ENCODE results near the gene DPP3.
"Not testable (repeated sequence)": the region's sequence is repeated elsewhere in the genome, so short reads cannot be mapped to it uniquely, and the experiment has no call there.

DPP3 gene

DNA sequence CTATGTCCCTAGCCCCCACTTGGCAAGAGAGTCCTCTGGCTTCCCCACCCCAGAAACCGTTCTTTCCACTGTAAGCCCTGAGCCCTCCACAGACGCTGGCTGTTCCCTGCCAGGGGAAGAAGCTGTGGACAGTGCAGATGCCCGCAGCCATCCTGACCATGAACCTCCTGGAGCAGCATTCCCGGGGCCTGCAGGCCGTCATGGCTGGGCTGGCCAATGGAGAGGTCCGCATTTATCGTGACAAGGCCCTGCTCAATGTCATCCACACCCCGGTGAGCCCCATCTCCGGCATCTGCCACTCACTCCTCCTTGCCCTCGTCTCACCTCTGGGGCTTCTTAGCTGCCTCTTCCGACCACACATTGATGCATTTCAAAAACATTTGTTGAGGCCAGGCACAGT, 43.4 kb downstream of the DPP3 start:
- Histone ChIP-seq H3K4me2 (ENCODE audit: low read length) (no peak overlapping the region), H3K9ac (ENCODE audit: low read depth, low read length) (no peak overlapping the region), H3K9me3 (replicated peaks; ENCODE audit: low read length) (no peaks in the 10 kb centered on the region), H3K4me1 (ENCODE audit: control insufficient read depth, insufficient read depth, low read length) (no peaks in the 10 kb centered on the region), H3K4me3 (ENCODE audit: low read length) (no peak overlapping the region), H3K36me3 (ENCODE audit: insufficient read depth, low read length) (peaks cover 22% of the 10 kb centered on the region), H3K27me3 (ENCODE audit: control insufficient read depth, insufficient read depth, low read length) (no peaks in the 10 kb centered on the region)

- H3K27me3 ChIP-seq (ENCODE audit: control insufficient read depth, insufficient read depth, low read length), result no peaks in the 10 kb centered on the region
- no peak overlapping the region for H3K4me2 ChIP-seq (ENCODE audit: low read length)
- H3K9me3 ChIP-seq (replicated peaks; ENCODE audit: low read length), result no peaks in the 10 kb centered on the region
- H3K36me3 ChIP-seq (ENCODE audit: insufficient read depth, low read length), result peaks cover 22% of the 10 kb centered on the region
- H3K4me3 ChIP-seq (ENCODE audit: low read length), result no peak overlapping the region
- H3K4me1 ChIP-seq (ENCODE audit: control insufficient read depth, insufficient read depth, low read length), result no peaks in the 10 kb centered on the region
- no peak overlapping the region for H3K9ac ChIP-seq (ENCODE audit: low read depth, low read length)
Observed at GRCh38 chr11:66524304-66525040, 44.2 kb downstream of the DPP3 start.

DNA sequence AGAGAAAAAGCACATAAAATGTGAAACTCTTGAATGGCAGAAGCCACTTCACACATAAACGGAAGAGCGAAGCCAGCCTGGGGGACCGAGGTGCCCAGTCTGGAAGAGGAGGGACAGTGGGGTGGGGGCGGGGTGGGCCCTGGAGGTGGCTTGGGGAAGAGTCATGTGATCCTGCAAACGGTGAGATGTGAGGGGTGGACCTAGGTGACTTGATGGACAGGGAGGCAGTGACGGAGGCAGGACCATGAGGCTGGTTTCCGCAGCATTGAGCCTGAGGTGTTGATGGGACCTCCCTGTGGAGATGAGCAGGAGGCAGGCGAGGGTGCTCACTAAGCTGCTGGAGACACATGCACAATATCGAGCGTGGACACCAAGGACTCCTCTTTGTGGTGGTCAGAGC, 48.8 kb downstream of the DPP3 start:
- Histone ChIP-seq H3K9me3 (replicated peaks; ENCODE audit: low read length) (no peaks in the 10 kb centered on the region), H3K27me3 (ENCODE audit: control insufficient read depth, insufficient read depth, low read length) (no peaks in the 10 kb centered on the region), H3K4me1 (ENCODE audit: control insufficient read depth, insufficient read depth, low read length) (no peaks in the 10 kb centered on the region), H3K4me2 (ENCODE audit: low read length) (no peak overlapping the region), H3K9ac (ENCODE audit: low read depth, low read length) (no peak overlapping the region), H3K4me3 (ENCODE audit: low read length) (no peak overlapping the region), H3K36me3 (ENCODE audit: insufficient read depth, low read length) (no peaks in the 10 kb centered on the region)

DNA sequence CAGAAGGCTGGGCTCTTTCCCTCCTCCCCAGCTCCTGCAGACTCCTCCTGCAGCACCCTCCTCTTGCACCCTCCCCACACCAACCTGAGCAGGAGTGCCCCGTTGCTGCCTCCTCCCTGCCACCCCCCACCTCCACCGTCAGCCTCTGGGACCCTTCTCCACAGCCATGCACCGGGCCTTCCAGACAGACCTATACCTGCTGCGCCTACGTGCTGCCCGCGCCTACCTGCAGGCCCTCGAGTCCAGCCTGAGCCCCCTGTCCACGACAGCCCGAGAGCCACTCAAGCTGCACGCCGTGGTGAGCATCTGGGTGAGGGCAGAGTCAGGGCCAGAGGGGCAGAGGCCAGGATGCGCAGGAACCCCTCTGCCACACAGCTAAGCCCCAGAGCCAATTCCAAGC, 49.4 kb downstream of the DPP3 start:
- Histone ChIP-seq H3K9me3 (replicated peaks; ENCODE audit: low read length) (no peaks in the 10 kb centered on the region), H3K36me3 (ENCODE audit: insufficient read depth, low read length) (no peaks in the 10 kb centered on the region), H3K4me1 (ENCODE audit: control insufficient read depth, insufficient read depth, low read length) (no peaks in the 10 kb centered on the region), H3K9ac (ENCODE audit: low read depth, low read length) (no peak overlapping the region), H3K4me3 (ENCODE audit: low read length) (no peak overlapping the region), H3K4me2 (ENCODE audit: low read length) (no peak overlapping the region), H3K27me3 (ENCODE audit: control insufficient read depth, insufficient read depth, low read length) (no peaks in the 10 kb centered on the region)

DNA sequence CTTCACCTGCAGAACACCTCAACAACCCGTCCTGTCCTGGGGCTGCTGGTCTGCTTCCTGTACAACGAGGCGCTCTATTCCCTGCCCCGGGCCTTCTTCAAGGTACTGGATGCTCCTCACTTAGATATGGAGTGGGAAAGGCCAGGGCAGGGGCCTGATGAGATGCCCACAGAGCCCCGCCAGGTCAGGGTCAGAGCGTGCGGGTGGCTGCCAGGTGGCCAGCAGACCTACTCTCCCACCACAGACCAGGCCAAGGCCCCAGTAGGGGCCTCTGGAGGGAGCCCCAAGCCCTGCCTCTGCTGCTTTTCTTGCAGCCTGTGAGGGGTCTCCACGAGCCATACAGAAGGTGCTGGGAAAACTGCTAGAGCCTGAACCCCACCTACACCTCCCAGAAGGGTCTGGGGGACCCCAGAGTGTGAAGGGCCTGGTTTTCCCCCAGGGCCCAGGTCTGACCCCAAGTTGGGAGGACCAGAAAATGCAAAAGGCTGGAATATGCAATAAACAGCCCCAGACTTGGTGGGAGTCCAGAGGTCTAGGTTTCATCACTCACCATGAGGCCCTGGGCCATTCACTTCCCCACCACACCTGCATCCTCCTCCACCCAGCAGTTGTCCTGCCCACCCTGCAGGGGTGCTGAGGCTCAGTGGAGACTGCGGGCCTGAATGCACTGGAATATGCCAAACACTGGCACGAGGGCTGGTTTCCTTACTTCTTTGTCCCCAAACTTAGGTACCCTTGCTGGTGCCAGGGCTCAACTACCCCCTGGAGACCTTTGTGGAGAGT, 50.9 kb downstream of the DPP3 start:
- Histone ChIP-seq H3K9me3 (replicated peaks; ENCODE audit: low read length) (no peaks in the 10 kb centered on the region), H3K36me3 (ENCODE audit: insufficient read depth, low read length) (no peaks in the 10 kb centered on the region), H3K9ac (ENCODE audit: low read depth, low read length) (no peak overlapping the region), H3K27me3 (ENCODE audit: control insufficient read depth, insufficient read depth, low read length) (no peaks in the 10 kb centered on the region), H3K4me3 (ENCODE audit: low read length) (no peak overlapping the region), H3K4me2 (ENCODE audit: low read length) (no peak overlapping the region), H3K4me1 (ENCODE audit: control insufficient read depth, insufficient read depth, low read length) (no peaks in the 10 kb centered on the region)

- Histone ChIP-seq H3K4me2 (ENCODE audit: low read length) (no peak overlapping the region), H3K9me3 (replicated peaks; ENCODE audit: low read length) (no peaks in the 10 kb centered on the region), H3K27me3 (ENCODE audit: control insufficient read depth, insufficient read depth, low read length) (no peaks in the 10 kb centered on the region), H3K4me1 (ENCODE audit: control insufficient read depth, insufficient read depth, low read length) (no peaks in the 10 kb centered on the region), H3K4me3 (ENCODE audit: low read length) (no peak overlapping the region), H3K36me3 (ENCODE audit: insufficient read depth, low read length) (no peaks in the 10 kb centered on the region), H3K9ac (ENCODE audit: low read depth, low read length) (no peak overlapping the region)
Observed at GRCh38 chr11:66531841-66532240, 51.6 kb downstream of the DPP3 start.

DNA sequence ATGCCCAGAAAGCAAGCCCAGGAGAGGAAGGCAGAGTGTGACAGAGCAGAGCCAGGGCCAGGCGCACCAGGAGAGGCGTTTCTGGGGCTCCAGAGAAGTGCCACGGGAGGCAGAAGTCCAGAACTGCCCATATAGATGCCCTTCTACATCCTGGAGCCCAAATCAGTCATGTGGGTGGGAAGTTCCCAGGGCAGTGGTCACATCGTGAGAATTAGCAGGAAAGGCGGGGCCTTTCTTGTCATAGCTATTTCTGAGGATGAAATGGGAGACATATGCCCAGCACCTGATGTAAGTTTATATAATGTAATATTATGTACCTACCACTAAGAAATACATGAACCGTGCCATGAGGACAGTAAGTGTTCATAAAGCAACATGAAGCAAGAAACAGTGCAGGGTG, 52.5 kb downstream of the DPP3 start:
- no peak overlapping the region for H3K4me2 ChIP-seq (ENCODE audit: low read length)
- no peaks in the 10 kb centered on the region for H3K36me3 ChIP-seq (ENCODE audit: insufficient read depth, low read length)
- no peak overlapping the region for H3K9ac ChIP-seq (ENCODE audit: low read depth, low read length)
- no peaks in the 10 kb centered on the region for H3K4me1 ChIP-seq (ENCODE audit: control insufficient read depth, insufficient read depth, low read length)
- no peak overlapping the region for H3K4me3 ChIP-seq (ENCODE audit: low read length)
- no peaks in the 10 kb centered on the region for H3K9me3 ChIP-seq (replicated peaks; ENCODE audit: low read length)
- H3K27me3 ChIP-seq (ENCODE audit: control insufficient read depth, insufficient read depth, low read length), result no peaks in the 10 kb centered on the region

GRCh38 chr11:66539170-66539869, 59.1 kb downstream of the DPP3 start:
- Histone ChIP-seq H3K4me1 (ENCODE audit: control insufficient read depth, insufficient read depth, low read length) (peaks cover 7% of the 10 kb centered on the region), H3K27me3 (ENCODE audit: control insufficient read depth, insufficient read depth, low read length) (no peaks in the 10 kb centered on the region), H3K9ac (ENCODE audit: low read depth, low read length) (no peak overlapping the region), H3K4me2 (ENCODE audit: low read length) (no peak overlapping the region), H3K9me3 (replicated peaks; ENCODE audit: low read length) (no peaks in the 10 kb centered on the region), H3K4me3 (ENCODE audit: low read length) (no peak overlapping the region), H3K36me3 (ENCODE audit: insufficient read depth, low read length) (peaks cover 8% of the 10 kb centered on the region)

DNA sequence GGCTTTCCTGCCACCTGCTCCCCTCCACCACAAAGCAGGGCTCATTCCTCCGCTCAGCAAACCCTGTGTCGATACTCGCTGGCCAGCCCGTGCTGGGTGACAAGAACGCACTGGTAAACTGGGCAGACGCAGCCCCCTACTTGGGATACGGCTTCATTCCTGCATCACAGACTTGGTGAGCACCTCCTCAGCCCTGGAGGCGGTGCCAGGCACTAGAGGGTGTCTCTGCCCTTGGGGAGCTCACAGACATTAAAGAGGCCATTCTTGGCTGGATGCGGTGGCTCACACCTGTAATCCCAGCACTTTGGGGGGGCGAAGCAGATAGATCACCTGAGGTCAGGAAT, 59.6 kb downstream of the DPP3 start:
- peaks cover 8% of the 10 kb centered on the region for H3K36me3 ChIP-seq (ENCODE audit: insufficient read depth, low read length)
- no peak overlapping the region for H3K4me3 ChIP-seq (ENCODE audit: low read length)
- H3K4me1 ChIP-seq (ENCODE audit: control insufficient read depth, insufficient read depth, low read length), result peaks cover 7% of the 10 kb centered on the region
- no peaks in the 10 kb centered on the region for H3K27me3 ChIP-seq (ENCODE audit: control insufficient read depth, insufficient read depth, low read length)
- H3K9ac ChIP-seq (ENCODE audit: low read depth, low read length), result no peak overlapping the region
- H3K4me2 ChIP-seq (ENCODE audit: low read length), result no peak overlapping the region
- H3K9me3 ChIP-seq (replicated peaks; ENCODE audit: low read length), result no peaks in the 10 kb centered on the region

- not testable (repeated sequence) for H3K27me3 ChIP-seq (ENCODE audit: control insufficient read depth, insufficient read depth, low read length); H3K36me3 ChIP-seq (ENCODE audit: insufficient read depth, low read length); H3K4me3 ChIP-seq (ENCODE audit: low read length); H3K9me3 ChIP-seq (replicated peaks; ENCODE audit: low read length); H3K9ac ChIP-seq (ENCODE audit: low read depth, low read length); H3K4me2 ChIP-seq (ENCODE audit: low read length)
- H3K4me1 ChIP-seq (ENCODE audit: control insufficient read depth, insufficient read depth, low read length), result peaks cover 12% of the 10 kb centered on the region
Observed at GRCh38 chr11:66540598-66540997, 60.4 kb downstream of the DPP3 start.

DNA sequence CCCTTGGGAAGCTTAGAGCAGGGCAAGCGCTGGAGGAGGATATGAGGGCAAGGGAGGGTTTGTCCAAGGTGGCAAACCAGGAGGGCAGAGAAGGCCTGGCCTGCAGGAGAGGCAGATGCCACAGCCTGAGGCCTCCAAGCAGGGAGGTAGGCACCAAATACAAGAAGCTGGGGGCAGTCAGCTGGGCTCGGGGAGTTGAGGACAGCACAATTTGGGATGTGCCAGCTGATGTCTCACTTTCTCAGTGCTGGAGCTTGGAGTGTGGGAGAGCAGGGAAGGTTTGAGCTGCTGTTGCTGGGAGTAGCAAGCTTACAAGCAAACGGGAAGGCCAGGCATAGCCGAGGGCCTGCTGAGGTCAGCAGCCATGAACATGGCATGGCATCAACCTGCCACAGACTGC, 61.7 kb downstream of the DPP3 start:
- Histone ChIP-seq H3K9ac (ENCODE audit: low read depth, low read length) (no peak overlapping the region), H3K27me3 (ENCODE audit: control insufficient read depth, insufficient read depth, low read length) (no peaks in the 10 kb centered on the region), H3K36me3 (ENCODE audit: insufficient read depth, low read length) (peaks cover 8% of the 10 kb centered on the region), H3K4me2 (ENCODE audit: low read length) (no peak overlapping the region), H3K9me3 (replicated peaks; ENCODE audit: low read length) (no peaks in the 10 kb centered on the region), H3K4me3 (ENCODE audit: low read length) (no peak overlapping the region), H3K4me1 (ENCODE audit: control insufficient read depth, insufficient read depth, low read length) (peaks cover 17% of the 10 kb centered on the region)
